Mesothelial cell of epicardium (in vitro differentiated cells): Measurements from ENCODE around the gene KCNMA1. TPM values are rescaled to one million over a fixed set of nuclear protein-coding genes. Genes with fewer than 3 reads are reported as not detected.

Experiments
- DNase-seq, 2 experiments: peaks; one replicate each; pipeline ENCODE4 v3.0.0; 2021; ENCODE audit warnings: low spot score in 2 of 2; ENCODE audit not compliant: unreplicated experiment in 2 of 2
- H3K27ac Mint-ChIP-seq: 2 replicates; pipeline ENCODE4 v1.8.0; 2021; ENCODE audit warnings: mixed read lengths
- H3K27me3 Mint-ChIP-seq: 2 replicates; pipeline ENCODE4 v1.8.0; 2021; ENCODE audit warnings: low read depth, mixed read lengths
- H3K36me3 Mint-ChIP-seq: 2 replicates; pipeline ENCODE4 v1.8.0; 2021; ENCODE audit warnings: mixed read lengths
- H3K4me1 Mint-ChIP-seq: 2 replicates; pipeline ENCODE4 v1.8.0; 2021; ENCODE audit warnings: mixed read lengths
- H3K4me3 Mint-ChIP-seq: 2 replicates; pipeline ENCODE4 v1.8.0; 2021; ENCODE audit warnings: mild to moderate bottlenecking, moderate library complexity, mixed read lengths
- H3K9me3 Mint-ChIP-seq: 2 replicates; pipeline ENCODE4 v1.8.0; 2021; ENCODE audit warnings: mixed read lengths
- CTCF ChIP-seq: fragments of 200-600 bp; sonication (generic); IDR thresholded peaks from one replicate; pipeline ENCODE4 v1.5.0; 2021; ENCODE audit warnings: antibody characterized with exemption; ENCODE audit not compliant: unreplicated experiment
- total RNA-seq: library from RNA; stranded (reverse); gene quantifications from 3 replicates; pipeline ENCODE4 v1.2.1, GENCODE V29; 2021

The KCNMA1 gene
- total RNA-seq, 1 donor from 2014 or later: 44.0 TPM

- TF ChIP-seq CTCF: no peak
- Mint-ChIP-seq H3K4me3 (no peak overlapping the region), H3K36me3 (no peaks in the 10 kb centered on the region), H3K4me1 (no peaks in the 10 kb centered on the region), H3K27ac (no peak overlapping the region), H3K9me3 (no peaks in the 10 kb centered on the region), H3K27me3 (no peaks in the 10 kb centered on the region)
- DNase-seq: no peak
Observed at GRCh38 chr10:77682393-77683087, 44.9 kb upstream of the KCNMA1 start.

- no peak for DNase-seq
Observed at GRCh38 chr10:77681839-77682238, 44.2 kb upstream of the KCNMA1 start.

GRCh38 chr10:77680811-77681210 lies 43.2 kb upstream of the KCNMA1 start:
- H3K4me3 Mint-ChIP-seq: no peak overlapping the region
- H3K27me3 Mint-ChIP-seq: no peaks in the 10 kb centered on the region
- H3K27ac Mint-ChIP-seq: no peak overlapping the region
- no peak for DNase-seq
- TF ChIP-seq CTCF: no peak
- H3K4me1 Mint-ChIP-seq: no peaks in the 10 kb centered on the region
- H3K36me3 Mint-ChIP-seq: no peaks in the 10 kb centered on the region
- no peaks in the 10 kb centered on the region for H3K9me3 Mint-ChIP-seq

More at GRCh38 chr10:77681839-77682238, 44.2 kb upstream of the KCNMA1 start:
- no peaks in the 10 kb centered on the region for H3K4me1 Mint-ChIP-seq
- H3K27me3 Mint-ChIP-seq: no peaks in the 10 kb centered on the region
- H3K9me3 Mint-ChIP-seq: no peaks in the 10 kb centered on the region
- no peak for TF ChIP-seq CTCF
- no peak overlapping the region for H3K27ac Mint-ChIP-seq
- H3K36me3 Mint-ChIP-seq: no peaks in the 10 kb centered on the region
- H3K4me3 Mint-ChIP-seq: no peak overlapping the region

GRCh38 chr10:77680065-77680464 lies 42.5 kb upstream of the KCNMA1 start:
- Mint-ChIP-seq H3K27me3 (no peaks in the 10 kb centered on the region), H3K9me3 (no peaks in the 10 kb centered on the region), H3K27ac (no peak overlapping the region), H3K36me3 (no peaks in the 10 kb centered on the region), H3K4me3 (no peak overlapping the region), H3K4me1 (no peaks in the 10 kb centered on the region)
- no peak for TF ChIP-seq CTCF
- DNase-seq: no peak

- TF ChIP-seq CTCF: no peak
- H3K9me3 Mint-ChIP-seq: no peaks in the 10 kb centered on the region
- H3K4me1 Mint-ChIP-seq: no peaks in the 10 kb centered on the region
- DNase-seq: no peak
- H3K27ac Mint-ChIP-seq: no peak overlapping the region
- no peaks in the 10 kb centered on the region for H3K36me3 Mint-ChIP-seq
- H3K4me3 Mint-ChIP-seq: no peak overlapping the region
- no peaks in the 10 kb centered on the region for H3K27me3 Mint-ChIP-seq
Observed at GRCh38 chr10:77679217-77679616, 41.6 kb upstream of the KCNMA1 start.
